DOHH2 (cell line): ENCODE measurements around the gene CERS5.

Experiments used
- H3F3A ChIP-seq: fragments of 200-600 bp; sonication (generic), shearing (Covaris generic); 2 replicates; pipeline ENCODE4 v1.6.0; 2016; ENCODE audit warnings: antibody characterized with exemption, mild to moderate bottlenecking; ENCODE audit not compliant: control insufficient read depth, insufficient read depth
- H3K27ac ChIP-seq: fragments of 200-600 bp; sonication (generic); 2 replicates; pipeline ENCODE4 v1.5.1; 2014; ENCODE audit warnings: low read depth, mild to moderate bottlenecking, low read length, moderate library complexity
- H3K27me3 ChIP-seq: fragments of 200-600 bp; sonication (generic); 2 replicates; pipeline ENCODE4 v1.6.1; 2014; ENCODE audit warnings: mild to moderate bottlenecking, low read length, mixed read lengths; ENCODE audit not compliant: control insufficient read depth
- H3K36me3 ChIP-seq: fragments of 200-600 bp; sonication (generic); 2 replicates; pipeline ENCODE4 v1.6.1; 2014; ENCODE audit warnings: mild to moderate bottlenecking, low read length, moderate library complexity, mixed read lengths; ENCODE audit not compliant: control insufficient read depth
- H3K4me1 ChIP-seq: fragments of 200-600 bp; sonication (generic); 2 replicates; pipeline ENCODE4 v1.6.1; 2014; ENCODE audit warnings: mild to moderate bottlenecking, low read length, mixed read lengths; ENCODE audit not compliant: control insufficient read depth
- H3K4me2 ChIP-seq: fragments of 200-600 bp; sonication (generic); 2 replicates; pipeline ENCODE4 v1.6.0; 2014; ENCODE audit warnings: mild to moderate bottlenecking, low read length, moderate library complexity
- H3K4me3 ChIP-seq: fragments of 200-600 bp; sonication (generic); 2 replicates; pipeline ENCODE4 v1.5.1; 2014; ENCODE audit warnings: mild to moderate bottlenecking, low read length, mixed read lengths
- H3K79me2 ChIP-seq: fragments of 200-600 bp; sonication (generic); 2 replicates; pipeline ENCODE4 v1.6.1; 2014; ENCODE audit warnings: mild to moderate bottlenecking, low read length, mixed read lengths; ENCODE audit not compliant: control insufficient read depth
- H3K9me2 ChIP-seq: fragments of 200-600 bp; sonication (generic); replicated peaks from 2 replicates; pipeline ENCODE4 v1.6.1; 2014; ENCODE audit warnings: mild to moderate bottlenecking, low read length, mixed read lengths; ENCODE audit not compliant: control insufficient read depth
- H3K9me3 ChIP-seq: fragments of 200-600 bp; sonication (generic); 2 replicates; pipeline ENCODE4 v1.6.1; 2014; ENCODE audit warnings: antibody characterized with exemption, low read length, mixed read lengths; ENCODE audit not compliant: control insufficient read depth, insufficient read depth
- H4K20me1 ChIP-seq: fragments of 200-600 bp; sonication (generic); 2 replicates; pipeline ENCODE4 v1.6.0; 2014; ENCODE audit warnings: low read depth, mild to moderate bottlenecking, antibody characterized with exemption, low read length, moderate library complexity; ENCODE audit not compliant: control insufficient read depth, insufficient read depth
- EZH2phosphoT487 ChIP-seq: fragments of 200-600 bp; sonication (generic); IDR thresholded peaks from 2 replicates; pipeline ENCODE4 v1.6.1; 2017; ENCODE audit warnings: borderline replicate concordance, mild to moderate bottlenecking, antibody characterized with exemption, low read length, moderate library complexity, mixed read lengths
- TF ChIP-seq, protein P1 (sequence below): fragments of 200-600 bp; sonication (generic); IDR thresholded peaks from one replicate; pipeline ENCODE4 v1.5.1; 2014; ENCODE audit warnings: antibody characterized with exemption, mild to moderate bottlenecking, low read depth, low read length; ENCODE audit not compliant: poor library complexity, severe bottlenecking

Gene CERS5

DNA sequence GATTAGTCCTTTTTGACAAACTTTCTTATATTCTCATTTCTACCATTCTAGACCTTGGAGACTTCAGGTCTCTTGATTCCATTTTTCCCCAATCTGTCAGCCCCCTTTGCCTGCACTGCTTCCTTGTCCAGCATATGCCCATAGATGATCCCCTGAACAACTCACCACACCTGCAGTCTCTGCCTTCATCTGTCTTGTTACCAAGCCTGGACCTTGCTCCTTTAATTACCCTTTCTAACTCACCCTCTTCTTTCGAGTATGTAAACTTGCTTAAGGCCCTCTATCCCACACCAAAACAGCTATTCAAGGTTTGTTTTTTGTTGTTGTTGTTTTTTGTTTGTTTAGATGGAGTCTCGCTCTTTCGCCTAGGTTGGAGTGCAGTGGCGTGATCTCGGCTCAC, 45.5 kb downstream of the CERS5 start:
- H3K4me2 ChIP-seq: no peak overlapping the region
- no peaks in the 10 kb centered on the region for H3F3A ChIP-seq
- TF ChIP-seq, protein P1, sequence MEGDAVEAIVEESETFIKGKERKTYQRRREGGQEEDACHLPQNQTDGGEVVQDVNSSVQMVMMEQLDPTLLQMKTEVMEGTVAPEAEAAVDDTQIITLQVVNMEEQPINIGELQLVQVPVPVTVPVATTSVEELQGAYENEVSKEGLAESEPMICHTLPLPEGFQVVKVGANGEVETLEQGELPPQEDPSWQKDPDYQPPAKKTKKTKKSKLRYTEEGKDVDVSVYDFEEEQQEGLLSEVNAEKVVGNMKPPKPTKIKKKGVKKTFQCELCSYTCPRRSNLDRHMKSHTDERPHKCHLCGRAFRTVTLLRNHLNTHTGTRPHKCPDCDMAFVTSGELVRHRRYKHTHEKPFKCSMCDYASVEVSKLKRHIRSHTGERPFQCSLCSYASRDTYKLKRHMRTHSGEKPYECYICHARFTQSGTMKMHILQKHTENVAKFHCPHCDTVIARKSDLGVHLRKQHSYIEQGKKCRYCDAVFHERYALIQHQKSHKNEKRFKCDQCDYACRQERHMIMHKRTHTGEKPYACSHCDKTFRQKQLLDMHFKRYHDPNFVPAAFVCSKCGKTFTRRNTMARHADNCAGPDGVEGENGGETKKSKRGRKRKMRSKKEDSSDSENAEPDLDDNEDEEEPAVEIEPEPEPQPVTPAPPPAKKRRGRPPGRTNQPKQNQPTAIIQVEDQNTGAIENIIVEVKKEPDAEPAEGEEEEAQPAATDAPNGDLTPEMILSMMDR: no peak
- TF ChIP-seq EZH2phosphoT487: no peak
- H3K4me1 ChIP-seq: no peaks in the 10 kb centered on the region
- no peak overlapping the region for H3K27ac ChIP-seq
- no peaks in the 10 kb centered on the region for H3K9me3 ChIP-seq
- H3K36me3 ChIP-seq: peaks cover 42% of the 10 kb centered on the region
- peaks cover 26% of the 10 kb centered on the region for H3K79me2 ChIP-seq
- no peak overlapping the region for H3K4me3 ChIP-seq
- no peaks in the 10 kb centered on the region for H4K20me1 ChIP-seq
- H3K27me3 ChIP-seq: no peaks in the 10 kb centered on the region
- H3K9me2 ChIP-seq: no peaks in the 10 kb centered on the region

DNA sequence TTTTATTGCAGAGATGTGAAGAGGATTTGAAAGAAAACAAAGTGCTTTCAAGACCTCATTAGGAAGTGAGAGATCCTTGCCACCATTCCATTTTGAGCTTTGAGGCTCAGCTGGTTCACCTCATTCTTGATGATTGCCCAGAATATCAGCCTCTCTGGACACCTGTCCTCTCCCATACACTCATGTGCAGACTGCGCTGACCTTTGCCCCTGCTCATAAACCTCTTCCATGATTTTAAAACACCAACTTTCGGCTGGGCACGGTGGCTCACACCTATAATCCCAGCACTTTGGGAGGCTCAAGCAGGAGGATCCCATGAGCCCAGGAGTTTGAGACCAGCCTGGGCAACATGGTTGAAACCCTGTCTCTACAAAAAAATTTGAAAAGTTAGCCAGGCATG, 46.2 kb downstream of the CERS5 start:
- Histone ChIP-seq H3K4me3 (no peak overlapping the region), H3K36me3 (peaks cover 48% of the 10 kb centered on the region), H3K27ac (no peak overlapping the region), H4K20me1 (no peaks in the 10 kb centered on the region), H3K4me2 (no peak overlapping the region), H3K79me2 (peaks cover 33% of the 10 kb centered on the region), H3K4me1 (no peaks in the 10 kb centered on the region), H3F3A (no peaks in the 10 kb centered on the region), H3K9me2 (no peaks in the 10 kb centered on the region), H3K9me3 (no peaks in the 10 kb centered on the region), H3K27me3 (no peaks in the 10 kb centered on the region)
- TF ChIP-seq EZH2phosphoT487: no peak

DNA sequence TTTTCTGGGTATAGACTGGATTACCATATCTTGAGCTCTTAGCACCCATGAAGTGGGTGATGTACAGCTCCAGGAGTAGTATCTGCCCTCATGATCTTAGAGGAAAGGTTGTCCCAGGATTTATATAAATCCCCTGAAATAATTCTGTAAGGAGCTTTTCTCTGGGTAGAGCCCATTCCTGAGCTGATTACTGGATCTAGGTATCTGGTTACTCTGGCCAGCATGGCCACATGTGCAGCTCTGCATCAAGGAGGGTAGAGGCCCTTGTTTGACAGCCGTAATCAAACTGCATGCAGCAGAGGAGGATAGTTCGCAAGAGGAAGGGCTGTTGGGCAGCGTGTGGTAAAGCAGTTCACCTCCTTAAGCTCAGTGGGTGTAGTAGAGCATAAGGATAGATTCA, 46.6 kb downstream of the CERS5 start:
- no peaks in the 10 kb centered on the region for H3K4me1 ChIP-seq
- peaks cover 37% of the 10 kb centered on the region for H3K79me2 ChIP-seq
- no peak overlapping the region for H3K27ac ChIP-seq
- no peaks in the 10 kb centered on the region for H3K9me3 ChIP-seq
- no peak overlapping the region for H3K4me2 ChIP-seq
- no peaks in the 10 kb centered on the region for H3F3A ChIP-seq
- H4K20me1 ChIP-seq: no peaks in the 10 kb centered on the region
- no peak overlapping the region for H3K4me3 ChIP-seq
- H3K36me3 ChIP-seq: peaks cover 52% of the 10 kb centered on the region
- H3K27me3 ChIP-seq: no peaks in the 10 kb centered on the region
- TF ChIP-seq, protein P1: no peak
- H3K9me2 ChIP-seq: no peaks in the 10 kb centered on the region

DNA sequence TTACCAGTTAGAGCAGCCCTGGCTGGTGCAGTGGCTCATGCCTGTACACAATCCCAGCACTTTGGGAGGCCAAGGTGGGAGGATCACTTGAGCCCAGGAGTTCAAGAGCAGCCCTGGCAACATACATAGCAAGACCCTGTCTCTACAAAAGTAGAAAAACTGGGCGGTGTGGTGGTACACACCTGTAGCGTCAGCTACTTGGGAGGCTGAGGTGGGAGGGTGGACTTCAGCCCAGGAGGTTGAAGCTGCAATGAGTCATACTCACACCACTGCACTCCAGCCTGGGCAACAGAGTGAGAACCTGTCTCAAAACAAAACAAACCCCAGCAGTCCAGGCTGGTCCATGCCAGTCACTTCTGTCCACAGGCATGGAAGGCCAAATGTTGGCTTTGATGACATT, 47.8 kb downstream of the CERS5 start:
- Histone ChIP-seq H4K20me1 (no peaks in the 10 kb centered on the region), H3K4me1 (peaks cover 1% of the 10 kb centered on the region; the same call in 1 of the 2 replicates), H3K9me2 (no peaks in the 10 kb centered on the region), H3K36me3 (peaks cover 53% of the 10 kb centered on the region), H3K4me3 (no peak overlapping the region), H3K9me3 (no peaks in the 10 kb centered on the region), H3K27ac (no peak overlapping the region), H3F3A (no peaks in the 10 kb centered on the region), H3K79me2 (peaks cover 48% of the 10 kb centered on the region), H3K27me3 (no peaks in the 10 kb centered on the region), H3K4me2 (no peak overlapping the region)
- no peak for TF ChIP-seq EZH2phosphoT487
- TF ChIP-seq, protein P1: no peak
